ENCODE measurements around the gene KRT16.
"Not testable (repeated sequence)": the region's sequence is repeated elsewhere in the genome, so short reads cannot be mapped to it uniquely, and the experiment has no call there.

- TF ChIP-seq CTCF, POLR2AphosphoS5, POLR2A, EP300 (IDR thresholded peaks at IDR 0.05): not testable (repeated sequence)
These were observed 14.3 kb upstream of the KRT16 start for GRCh38 chr17:41626914-41627295.
